ENCODE results near the gene COTL1. TPM values are rescaled to one million over a fixed set of nuclear protein-coding genes. Genes with fewer than 3 reads are reported as not detected.

The COTL1 gene
- total and polyA plus RNA-seq, 2 of the 13 experiments (the other 11 are each of a cell fraction or from before 2014, with no cell fraction given) = 8.7 to 16.9 TPM

DNA sequence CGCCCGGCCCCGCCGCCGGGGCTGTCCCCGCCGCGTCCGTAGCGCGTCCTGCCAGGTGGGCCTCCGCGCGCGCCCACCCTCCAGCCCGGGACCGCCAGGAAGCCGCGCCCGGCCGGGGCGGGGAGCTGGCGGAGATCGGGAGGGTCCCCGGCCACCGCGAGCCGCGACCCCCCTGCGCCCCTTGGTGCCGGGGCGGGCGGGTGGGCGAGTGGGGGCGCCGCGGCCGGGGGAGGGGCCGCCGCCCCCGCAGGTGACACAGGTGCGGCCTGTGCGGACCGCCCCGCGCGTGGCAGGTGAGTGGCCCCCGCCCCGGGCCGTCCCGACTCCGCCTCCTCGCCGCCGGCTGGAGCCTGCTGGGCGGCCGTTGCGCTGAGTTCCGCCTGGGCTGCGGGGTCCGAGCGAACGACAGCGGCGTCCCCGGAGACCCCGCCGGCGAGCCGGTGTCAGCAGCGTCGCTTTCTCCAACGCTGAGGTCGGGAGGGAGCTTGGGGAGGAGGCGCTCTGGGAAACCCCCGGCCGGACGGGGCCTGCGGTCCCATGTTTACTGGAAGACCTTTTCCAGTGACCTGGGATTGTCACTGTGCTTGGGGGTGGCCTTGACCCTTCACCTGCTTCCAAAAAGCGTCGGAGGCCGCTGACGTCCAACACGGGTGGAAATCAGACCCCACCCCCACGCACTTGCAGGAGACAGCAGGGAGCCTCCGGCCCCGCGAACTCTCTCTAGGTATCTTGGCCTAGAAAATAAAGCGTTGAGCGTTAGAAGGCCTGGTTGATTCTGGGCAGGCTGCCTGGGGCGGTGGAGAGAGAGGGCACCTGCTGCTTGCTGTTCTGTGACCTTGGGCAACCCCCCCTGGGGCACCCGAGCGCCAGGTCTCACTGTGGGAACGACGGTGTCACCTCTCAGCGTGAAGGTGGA lies 31.0 kb upstream of the COTL1 start (continued):
- TF ChIP-seq TMF1 (CRISPR knock-in tag; IDR thresholded peaks at IDR 0.05; ENCODE audit: low read depth) (no peak), HNRNPUL1 (IDR thresholded peaks at IDR 0.05; ENCODE audit: low read depth, low read length) (no peak), MAFF (IDR thresholded peaks at IDR 0.05; ENCODE audit: low read depth, low read length) (no peak), NR2F6 (IDR thresholded peaks at IDR 0.05) (peak; percentile 80), NR2F6 (CRISPR knock-in tag; IDR thresholded peaks at IDR 0.05) (peak; percentile 86), ISX (CRISPR knock-in tag; conservative IDR thresholded peaks at IDR 0.05) (no peak), RFX3 (CRISPR knock-in tag; IDR thresholded peaks at IDR 0.05) (no peak), TBX2 (CRISPR knock-in tag; IDR thresholded peaks at IDR 0.05; ENCODE audit: borderline replicate concordance) (peak; percentile 32; the same call in 1 of the 2 replicates)
- TF ChIP-seq, protein P1, sequence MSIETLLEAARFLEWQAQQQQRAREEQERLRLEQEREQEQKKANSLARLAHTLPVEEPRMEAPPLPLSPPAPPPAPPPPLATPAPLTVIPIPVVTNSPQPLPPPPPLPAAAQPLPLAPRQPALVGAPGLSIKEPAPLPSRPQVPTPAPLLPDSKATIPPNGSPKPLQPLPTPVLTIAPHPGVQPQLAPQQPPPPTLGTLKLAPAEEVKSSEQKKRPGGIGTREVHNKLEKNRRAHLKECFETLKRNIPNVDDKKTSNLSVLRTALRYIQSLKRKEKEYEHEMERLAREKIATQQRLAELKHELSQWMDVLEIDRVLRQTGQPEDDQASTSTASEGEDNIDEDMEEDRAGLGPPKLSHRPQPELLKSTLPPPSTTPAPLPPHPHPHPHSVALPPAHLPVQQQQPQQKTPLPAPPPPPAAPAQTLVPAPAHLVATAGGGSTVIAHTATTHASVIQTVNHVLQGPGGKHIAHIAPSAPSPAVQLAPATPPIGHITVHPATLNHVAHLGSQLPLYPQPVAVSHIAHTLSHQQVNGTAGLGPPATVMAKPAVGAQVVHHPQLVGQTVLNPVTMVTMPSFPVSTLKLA (IDR thresholded peaks at IDR 0.05) = no peak
- TF ChIP-seq, protein P2, sequence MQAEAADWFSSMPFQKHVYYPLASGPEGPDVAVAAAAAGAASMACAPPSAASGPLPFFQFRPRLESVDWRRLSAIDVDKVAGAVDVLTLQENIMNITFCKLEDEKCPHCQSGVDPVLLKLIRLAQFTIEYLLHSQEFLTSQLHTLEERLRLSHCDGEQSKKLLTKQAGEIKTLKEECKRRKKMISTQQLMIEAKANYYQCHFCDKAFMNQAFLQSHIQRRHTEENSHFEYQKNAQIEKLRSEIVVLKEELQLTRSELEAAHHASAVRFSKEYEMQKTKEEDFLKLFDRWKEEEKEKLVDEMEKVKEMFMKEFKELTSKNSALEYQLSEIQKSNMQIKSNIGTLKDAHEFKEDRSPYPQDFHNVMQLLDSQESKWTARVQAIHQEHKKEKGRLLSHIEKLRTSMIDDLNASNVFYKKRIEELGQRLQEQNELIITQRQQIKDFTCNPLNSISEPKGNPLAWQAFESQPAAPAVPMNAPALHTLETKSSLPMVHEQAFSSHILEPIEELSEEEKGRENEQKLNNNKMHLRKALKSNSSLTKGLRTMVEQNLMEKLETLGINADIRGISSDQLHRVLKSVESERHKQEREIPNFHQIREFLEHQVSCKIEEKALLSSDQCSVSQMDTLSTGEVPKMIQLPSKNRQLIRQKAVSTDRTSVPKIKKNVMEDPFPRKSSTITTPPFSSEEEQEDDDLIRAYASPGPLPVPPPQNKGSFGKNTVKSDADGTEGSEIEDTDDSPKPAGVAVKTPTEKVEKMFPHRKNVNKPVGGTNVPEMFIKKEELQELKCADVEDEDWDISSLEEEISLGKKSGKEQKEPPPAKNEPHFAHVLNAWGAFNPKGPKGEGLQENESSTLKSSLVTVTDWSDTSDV (CRISPR knock-in tag; IDR thresholded peaks at IDR 0.05) = 0 out of 2 replicates have a peak, but pooled peaks have one; percentile 17
- TF ChIP-seq, protein P3, sequence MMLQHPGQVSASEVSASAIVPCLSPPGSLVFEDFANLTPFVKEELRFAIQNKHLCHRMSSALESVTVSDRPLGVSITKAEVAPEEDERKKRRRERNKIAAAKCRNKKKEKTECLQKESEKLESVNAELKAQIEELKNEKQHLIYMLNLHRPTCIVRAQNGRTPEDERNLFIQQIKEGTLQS (CRISPR knock-in tag; IDR thresholded peaks at IDR 0.05) = no peak
- TF ChIP-seq, protein P4, sequence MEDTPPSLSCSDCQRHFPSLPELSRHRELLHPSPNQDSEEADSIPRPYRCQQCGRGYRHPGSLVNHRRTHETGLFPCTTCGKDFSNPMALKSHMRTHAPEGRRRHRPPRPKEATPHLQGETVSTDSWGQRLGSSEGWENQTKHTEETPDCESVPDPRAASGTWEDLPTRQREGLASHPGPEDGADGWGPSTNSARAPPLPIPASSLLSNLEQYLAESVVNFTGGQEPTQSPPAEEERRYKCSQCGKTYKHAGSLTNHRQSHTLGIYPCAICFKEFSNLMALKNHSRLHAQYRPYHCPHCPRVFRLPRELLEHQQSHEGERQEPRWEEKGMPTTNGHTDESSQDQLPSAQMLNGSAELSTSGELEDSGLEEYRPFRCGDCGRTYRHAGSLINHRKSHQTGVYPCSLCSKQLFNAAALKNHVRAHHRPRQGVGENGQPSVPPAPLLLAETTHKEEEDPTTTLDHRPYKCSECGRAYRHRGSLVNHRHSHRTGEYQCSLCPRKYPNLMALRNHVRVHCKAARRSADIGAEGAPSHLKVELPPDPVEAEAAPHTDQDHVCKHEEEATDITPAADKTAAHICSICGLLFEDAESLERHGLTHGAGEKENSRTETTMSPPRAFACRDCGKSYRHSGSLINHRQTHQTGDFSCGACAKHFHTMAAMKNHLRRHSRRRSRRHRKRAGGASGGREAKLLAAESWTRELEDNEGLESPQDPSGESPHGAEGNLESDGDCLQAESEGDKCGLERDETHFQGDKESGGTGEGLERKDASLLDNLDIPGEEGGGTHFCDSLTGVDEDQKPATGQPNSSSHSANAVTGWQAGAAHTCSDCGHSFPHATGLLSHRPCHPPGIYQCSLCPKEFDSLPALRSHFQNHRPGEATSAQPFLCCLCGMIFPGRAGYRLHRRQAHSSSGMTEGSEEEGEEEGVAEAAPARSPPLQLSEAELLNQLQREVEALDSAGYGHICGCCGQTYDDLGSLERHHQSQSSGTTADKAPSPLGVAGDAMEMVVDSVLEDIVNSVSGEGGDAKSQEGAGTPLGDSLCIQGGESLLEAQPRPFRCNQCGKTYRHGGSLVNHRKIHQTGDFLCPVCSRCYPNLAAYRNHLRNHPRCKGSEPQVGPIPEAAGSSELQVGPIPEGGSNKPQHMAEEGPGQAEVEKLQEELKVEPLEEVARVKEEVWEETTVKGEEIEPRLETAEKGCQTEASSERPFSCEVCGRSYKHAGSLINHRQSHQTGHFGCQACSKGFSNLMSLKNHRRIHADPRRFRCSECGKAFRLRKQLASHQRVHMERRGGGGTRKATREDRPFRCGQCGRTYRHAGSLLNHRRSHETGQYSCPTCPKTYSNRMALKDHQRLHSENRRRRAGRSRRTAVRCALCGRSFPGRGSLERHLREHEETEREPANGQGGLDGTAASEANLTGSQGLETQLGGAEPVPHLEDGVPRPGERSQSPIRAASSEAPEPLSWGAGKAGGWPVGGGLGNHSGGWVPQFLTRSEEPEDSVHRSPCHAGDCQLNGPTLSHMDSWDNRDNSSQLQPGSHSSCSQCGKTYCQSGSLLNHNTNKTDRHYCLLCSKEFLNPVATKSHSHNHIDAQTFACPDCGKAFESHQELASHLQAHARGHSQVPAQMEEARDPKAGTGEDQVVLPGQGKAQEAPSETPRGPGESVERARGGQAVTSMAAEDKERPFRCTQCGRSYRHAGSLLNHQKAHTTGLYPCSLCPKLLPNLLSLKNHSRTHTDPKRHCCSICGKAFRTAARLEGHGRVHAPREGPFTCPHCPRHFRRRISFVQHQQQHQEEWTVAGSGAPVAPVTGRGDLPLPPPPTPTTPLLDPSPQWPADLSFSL (CRISPR knock-in tag; IDR thresholded peaks at IDR 0.05) = no peak
